Measurements from ENCODE around the gene CAMTA1.

The CAMTA1 gene

DNA sequence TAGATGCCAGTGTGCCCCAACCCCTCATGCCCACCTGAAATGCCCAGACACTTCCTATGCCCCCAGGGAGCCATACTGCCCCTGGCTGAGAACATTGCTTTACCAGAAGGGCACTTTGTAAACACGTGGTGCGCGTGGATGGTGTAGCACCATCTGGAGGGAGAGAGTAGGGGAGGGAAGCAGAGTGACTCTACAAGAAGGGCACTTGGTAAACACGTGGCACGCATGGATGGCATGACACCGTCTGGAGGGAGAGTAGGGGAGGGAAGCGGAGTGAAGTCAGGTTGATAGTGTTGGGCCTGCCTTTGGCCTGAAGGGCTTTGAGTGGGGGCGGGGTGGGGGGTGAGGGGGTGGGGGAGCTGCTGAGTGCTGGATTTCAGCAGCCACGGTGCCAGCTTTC lies 661.8 kb downstream of the CAMTA1 start:
- ATAC-seq = no peak

DNA sequence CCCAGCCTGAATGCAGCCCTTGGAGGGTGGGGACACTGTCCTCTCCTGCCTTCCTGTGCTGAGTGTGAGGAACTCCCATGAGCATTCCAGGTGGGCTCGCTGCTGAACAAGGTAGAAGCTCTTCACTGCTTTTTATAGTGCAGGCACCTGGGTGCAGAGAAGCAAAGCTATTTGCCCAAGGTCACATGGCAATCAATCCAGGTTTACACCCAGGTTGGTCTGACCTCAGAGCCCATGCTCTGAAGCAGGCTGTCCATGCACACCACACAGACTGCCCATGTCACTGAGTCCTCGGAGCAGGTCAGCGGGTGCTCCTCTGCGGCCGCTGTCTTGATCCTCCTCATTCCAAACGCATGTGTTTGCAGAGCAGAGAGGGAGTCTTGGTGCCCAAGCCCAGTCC lies 662.5 kb downstream of the CAMTA1 start:
- no peak for ATAC-seq

- no peak for ATAC-seq
Observed at GRCh38 chr1:7448986-7449385, 663.7 kb downstream of the CAMTA1 start.

GRCh38 chr1:7449750-7450149 lies 664.5 kb downstream of the CAMTA1 start:
- no peak for ATAC-seq

GRCh38 chr1:7450838-7451237 lies 665.6 kb downstream of the CAMTA1 start:
- ATAC-seq = no peak

DNA sequence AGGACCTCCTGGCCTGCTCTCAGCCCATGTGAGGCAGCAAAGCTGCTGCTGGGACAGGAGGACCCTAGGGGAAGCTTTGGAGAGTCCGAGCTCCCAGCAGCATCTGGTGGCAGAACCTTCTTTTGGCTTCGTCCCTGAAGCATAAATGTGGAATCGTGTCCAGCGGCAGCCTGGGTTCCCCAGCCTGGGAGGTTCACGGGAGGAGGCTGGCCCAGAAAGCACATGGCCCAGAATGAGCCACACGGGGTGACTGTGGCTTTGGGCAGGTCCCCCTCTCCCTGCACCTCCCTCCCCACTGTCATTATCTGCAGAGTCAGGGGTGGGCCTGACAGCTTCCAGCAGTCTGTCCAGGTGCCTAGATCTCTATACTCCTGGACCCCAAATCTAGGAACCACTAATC lies 667.8 kb downstream of the CAMTA1 start:
- no peak for ATAC-seq

DNA sequence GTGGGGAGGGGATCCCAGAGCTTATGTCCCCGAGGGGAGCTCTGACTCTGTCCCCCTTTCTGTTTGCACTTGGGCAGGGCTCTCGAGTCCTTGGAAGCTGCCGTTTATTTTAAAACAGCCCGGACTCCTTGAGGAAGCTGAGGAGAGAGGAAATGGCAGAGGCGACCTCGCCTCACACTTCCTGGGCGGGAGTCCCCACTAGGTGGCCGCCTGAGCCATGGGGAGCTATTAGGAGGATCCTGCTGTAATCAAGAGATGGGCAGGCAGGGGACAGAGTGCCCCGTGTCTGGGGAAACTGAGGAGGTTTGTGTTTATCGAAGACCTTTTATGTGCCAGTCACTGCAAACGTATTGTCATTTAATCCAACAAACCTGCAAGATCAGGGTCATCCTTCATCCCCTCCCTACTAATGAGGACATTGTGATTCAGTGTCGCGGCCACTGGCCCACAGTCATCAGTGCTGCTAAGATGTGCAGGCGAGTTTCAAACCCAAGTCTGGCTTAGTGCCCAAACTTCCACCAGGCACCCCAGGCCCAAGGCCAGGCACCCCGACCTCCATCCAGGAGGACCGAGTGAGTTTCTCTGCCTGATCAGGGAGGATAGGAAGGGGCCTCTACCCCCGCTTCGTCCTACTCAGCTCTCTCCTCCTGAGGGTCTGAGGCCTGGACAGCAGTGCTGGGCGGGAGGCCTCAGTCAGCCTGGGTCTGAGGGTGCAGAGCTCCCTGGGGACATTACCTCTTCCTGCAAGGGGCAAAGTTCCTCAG lies 669.0 kb downstream of the CAMTA1 start:
- ATAC-seq = no peak

GRCh38 chr1:7454895-7455784 lies 669.9 kb downstream of the CAMTA1 start:
- ATAC-seq = no peak

DNA sequence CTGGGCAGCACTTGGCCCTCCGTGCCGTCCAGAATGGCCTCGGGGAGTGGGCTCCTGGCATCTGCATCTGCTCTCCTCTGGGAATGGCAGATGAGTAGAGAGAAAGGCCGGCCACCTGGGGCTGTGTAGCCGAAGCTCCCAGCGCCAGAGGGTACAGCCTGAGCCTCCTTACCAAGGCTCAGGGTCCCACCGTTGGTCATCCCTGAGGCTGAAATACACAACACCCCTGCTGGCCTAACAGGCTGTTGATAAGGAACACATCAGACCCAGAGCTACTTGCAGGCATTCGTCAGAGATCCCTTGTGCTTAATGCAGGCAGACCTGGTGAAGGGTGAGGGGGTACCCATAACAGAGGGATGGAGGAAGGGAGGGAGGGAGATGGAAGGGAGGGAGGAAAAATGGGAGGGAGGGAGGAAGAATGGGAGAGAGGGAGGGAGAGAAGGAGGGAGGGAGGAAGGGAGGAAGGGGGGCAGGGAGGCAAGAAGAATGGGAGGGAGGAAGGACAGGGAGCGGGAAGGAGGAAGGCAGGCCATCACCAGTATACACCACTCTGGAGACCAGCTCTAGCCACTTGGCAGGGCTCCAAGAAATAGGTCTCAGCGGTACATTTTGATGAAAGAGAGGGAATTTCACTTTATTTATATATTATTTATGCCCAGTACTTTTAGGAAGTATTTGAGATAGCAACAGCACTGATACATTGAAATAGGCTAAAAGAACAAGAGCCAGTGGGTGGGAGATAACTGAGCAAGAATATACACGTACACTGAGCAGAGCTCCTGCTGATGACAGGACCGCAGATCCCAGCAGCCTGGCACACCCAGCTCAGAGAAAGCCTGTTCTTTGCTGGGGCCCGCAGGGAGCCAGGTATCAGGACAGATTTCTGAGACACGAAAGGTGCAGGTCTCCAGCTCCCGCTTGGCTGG lies 670.8 kb downstream of the CAMTA1 start:
- no peak for ATAC-seq

DNA sequence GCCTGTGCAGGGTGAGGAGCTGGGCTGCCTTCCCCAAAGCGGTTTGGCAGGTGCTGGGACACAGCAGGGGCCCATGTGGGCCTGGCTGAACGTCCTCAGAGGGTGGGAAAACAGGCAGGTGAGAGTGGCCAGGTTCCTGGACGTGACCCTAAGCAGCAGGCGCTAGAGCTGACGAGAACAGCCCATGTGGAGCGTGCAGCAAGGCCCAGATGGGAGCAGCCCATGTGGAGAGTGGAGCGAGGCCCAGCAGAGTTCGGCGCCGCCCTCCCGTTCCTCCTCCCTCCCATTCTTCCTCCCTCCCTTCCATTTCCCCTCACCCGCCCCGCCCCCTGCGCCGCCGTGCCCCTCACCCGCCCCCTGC lies 671.4 kb downstream of the CAMTA1 start:
- no peak for ATAC-seq

- ATAC-seq = no peak
Observed at GRCh38 chr1:7457811-7458210, 672.6 kb downstream of the CAMTA1 start.

DNA sequence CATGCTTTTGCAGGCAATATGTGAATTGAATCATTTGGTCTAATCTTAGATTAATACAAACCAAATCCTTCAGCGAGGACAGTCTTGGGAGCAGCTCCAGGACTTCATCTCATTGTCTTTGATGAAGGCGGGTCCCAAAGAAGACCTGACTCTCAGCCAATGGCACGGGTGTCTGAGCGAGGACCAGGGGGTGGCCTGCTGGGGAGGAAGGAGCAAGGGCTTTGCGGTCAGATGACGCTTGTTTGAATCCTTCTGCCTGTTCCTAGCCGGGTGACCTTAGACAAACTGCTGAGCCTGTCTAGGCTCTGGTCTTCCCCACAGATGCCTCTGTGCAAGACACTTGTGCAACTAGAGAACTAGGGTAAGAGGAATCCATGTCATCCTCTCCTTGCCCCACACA lies 673.7 kb downstream of the CAMTA1 start:
- ATAC-seq = no peak

- no peak for ATAC-seq
Observed at GRCh38 chr1:7459914-7460313, 674.7 kb downstream of the CAMTA1 start.

DNA sequence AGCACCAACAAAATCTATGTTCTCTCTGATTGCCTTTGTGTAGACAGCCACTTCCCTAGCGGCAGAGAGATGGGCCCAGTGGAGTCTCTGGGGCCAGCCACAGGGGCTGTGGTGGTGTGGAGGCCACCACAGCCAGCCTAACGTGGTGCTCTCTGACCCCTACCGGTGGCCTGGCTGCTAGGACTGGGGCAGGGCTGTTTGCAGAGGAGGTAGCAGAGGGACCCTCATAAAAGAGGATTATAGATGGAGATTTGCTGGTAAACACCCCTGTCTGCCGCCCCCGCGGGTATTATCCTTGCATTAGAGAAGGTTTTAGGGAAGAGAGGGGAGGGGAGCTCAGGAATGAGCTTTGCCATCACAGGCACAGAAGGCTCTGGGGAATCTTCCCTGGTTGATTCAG lies 675.6 kb downstream of the CAMTA1 start:
- ATAC-seq = no peak

DNA sequence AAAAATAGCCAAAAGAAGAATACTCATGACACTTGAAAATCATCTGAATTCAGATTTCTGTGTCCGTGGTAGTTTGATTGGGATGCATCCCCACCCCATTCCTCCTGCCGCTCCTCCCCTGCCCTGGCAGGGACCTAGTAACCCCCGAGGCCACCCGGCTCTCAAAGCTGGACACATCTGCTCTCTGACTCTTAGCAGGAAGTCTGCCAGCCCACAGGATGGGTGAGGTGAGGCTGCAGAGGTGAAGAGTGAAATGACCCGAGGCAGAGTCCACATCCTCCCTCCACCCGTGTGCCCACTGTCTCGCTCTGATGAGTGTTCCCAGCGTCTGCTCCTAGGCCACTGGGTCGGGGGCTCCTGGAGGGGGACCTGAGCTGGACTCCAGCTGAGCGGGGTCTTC lies 677.4 kb downstream of the CAMTA1 start:
- ATAC-seq = no peak

DNA sequence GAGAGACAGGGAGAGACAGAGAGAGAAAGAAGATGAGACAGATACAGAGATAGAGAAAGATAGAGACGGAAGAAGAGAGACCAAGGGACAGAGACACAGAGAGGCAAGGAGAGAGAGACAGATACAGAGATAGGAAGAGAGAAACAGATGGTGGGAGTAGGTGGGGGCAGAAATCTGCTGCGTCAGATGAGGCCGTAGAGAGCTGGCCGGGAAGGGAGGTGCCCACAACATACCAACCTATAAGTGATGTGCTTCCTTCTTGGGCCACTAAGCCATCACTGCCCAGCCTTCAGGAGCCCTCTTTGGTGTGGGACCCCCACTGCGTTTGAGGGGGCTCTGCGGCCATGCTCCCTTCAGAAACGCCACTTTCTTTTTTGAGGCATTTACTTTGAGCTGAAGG lies 678.3 kb downstream of the CAMTA1 start:
- no peak for ATAC-seq

- ATAC-seq = no peak
Observed at GRCh38 chr1:7464736-7465135, 679.5 kb downstream of the CAMTA1 start.

GRCh38 chr1:7467476-7468175 lies 682.4 kb downstream of the CAMTA1 start:
- ATAC-seq = no peak

- no peak for ATAC-seq
Observed at GRCh38 chr1:7468248-7468647, 683.0 kb downstream of the CAMTA1 start.

- ATAC-seq = no peak
Observed at GRCh38 chr1:7469255-7469938, 684.1 kb downstream of the CAMTA1 start.

DNA sequence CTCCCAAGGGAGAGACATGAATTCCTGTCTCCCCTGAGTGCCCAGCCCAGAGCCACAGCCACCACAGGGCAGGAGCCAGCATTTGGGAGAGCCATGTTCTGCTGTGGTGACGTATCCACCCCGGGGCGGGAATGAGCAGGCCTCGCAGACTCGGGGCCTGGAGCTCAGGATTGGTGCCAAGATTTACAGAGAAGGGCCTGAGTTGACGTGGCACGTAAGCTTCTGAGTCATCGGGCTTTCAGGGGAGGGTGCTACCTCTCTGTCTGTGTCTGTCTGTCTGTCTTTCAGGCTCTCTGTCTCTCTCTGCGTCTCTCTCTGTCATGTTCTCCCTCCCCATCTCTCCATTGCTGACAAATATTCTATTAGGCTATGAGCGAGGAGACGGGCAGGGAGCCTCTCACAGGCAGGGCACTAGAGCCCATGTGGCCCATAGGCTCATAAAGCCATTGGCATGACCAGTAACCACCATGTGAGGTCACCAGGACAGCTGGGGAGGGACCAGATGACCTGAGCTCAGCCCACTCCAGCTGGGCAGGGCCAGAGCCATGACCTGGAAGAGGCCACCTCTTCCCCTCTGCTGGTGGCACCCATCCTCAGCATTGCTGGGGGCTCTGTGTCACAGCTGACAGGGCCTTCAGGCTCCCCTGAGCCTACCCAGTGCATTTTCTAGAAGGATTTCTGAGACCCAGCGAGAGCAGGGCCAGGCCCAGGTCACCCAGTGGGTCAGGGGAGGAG lies 685.8 kb downstream of the CAMTA1 start:
- ATAC-seq = no peak

Measured in activated CD4-positive, CD25-positive, alpha-beta regulatory T cell treated with anti-CD3 and anti-CD28 coated beads, Interleukin-2, amount 50 U/mL, for 24 hours (primary cell).